NOMO-1 treated with dmso at 0.1 percent for 144 hours (cell line): ENCODE results near the gene EME1.
A peak's percentile ranks its signal among the peaks of the same experiment; 100 is the strongest.
"Not testable (repeated sequence)": the region's sequence is repeated elsewhere in the genome, so short reads cannot be mapped to it uniquely, and the experiment has no call there.

Experiments
- DNase-seq: peaks from one replicate; lab custom pipeline; 2025; ENCODE audit not compliant: unreplicated experiment; lab: John Stamatoyannopoulos, UW

Gene EME1

DNA sequence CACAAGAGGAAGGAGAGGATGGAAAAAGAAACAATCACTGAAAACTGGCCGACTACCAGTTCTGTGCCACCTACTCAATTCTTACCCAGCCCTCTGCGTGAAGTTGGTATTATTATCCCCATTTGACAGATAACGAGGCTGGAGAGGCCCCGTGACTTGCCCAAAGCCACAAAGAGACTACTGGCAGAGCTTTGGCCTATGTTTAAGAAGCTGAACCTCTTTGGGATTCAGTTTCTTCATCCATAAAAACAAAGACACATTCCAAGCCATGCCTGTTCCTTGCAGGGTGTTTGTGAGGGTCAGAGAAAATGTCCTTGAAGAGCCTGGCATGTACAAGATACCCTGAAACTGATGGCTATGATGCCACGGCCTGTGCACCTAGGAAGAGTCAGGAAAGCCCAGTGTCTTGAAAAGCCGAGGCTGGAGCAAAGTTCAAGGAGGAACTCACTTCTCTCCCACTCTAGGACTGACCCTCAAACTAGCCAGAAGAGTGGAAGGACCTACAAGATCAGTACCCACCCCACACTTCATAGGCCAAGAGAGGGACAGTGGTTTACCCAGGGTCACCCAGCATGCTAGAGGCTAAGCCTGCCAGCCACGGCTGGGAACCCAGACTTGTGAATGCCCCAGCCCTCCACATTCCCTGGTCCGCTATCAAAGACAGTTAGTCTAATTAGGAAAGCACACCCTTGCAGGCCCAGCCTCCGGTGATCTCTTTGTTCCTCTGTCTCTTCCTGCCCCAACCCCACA is 51.4 kb downstream of the EME1 start:
- no peak for DNase-seq

DNA sequence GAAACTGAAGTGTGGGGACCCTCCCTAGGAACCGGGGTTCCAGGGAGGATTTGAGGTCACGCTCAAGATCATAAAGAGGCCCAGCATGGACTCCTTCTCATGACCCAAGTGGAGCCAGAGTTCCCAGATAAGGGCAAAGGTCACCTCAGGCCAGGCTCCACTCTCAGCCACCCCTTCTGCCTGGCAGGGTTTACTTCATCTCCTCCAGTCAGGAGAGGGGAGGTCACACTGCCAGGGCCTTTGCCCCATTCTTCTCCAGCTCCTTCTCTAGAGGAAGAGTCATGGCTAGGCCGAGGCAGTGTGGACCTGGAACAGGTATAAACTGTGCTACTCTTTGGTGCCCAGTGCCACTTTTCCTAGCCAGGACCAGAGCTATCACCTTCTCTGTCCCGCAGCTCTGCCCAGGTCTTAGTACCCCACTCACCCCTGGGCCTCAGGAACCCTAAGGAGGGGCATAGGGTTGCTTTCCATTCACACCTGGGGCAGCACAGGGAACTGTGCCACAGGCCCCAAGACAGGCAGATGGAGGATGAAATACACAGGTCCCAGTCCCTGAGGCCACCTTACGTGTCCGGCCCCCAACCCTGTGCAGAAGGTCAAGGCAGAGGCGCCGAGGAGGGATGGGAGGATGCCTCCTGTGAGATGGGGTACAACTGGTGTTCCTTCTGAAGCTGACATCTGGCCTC is 52.1 kb downstream of the EME1 start:
- DNase-seq = no peak

DNA sequence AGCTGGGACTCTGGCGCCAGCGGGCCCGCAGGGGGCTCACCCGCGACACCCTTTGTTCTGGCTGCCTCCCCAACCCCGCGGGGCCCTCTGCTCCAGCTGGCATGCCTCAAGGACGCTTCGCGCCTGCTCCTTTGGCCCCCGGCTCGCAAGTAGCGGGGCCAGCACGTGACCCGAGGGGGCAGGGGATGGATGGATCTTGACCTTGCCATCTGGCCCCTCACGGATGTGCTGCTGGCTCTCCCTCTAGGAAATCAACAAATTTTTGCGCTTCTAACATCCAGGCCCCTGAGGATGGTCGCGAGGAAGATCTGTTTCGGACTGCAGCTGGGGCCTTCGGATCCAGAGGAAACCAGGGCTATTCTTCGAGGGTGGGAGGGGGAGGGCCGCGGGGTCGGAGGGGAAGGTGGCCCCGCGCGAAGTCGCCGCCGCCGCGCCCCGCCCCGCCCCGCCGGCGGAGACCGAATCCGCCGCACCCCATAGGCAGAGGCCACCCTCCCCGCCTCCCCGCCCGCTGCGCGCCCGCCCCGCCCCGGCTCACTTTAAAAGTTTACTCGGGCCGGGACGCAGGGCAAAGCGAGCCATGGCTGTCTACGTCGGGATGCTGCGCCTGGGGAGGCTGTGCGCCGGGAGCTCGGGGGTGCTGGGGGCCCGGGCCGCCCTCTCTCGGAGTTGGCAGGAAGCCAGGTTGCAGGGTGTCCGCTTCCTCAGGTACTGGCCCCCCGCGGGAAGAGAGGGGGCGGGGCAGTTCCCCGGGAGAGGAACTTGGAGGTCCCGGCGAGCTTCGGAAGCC is 52.8 kb downstream of the EME1 start, which contains the start of gene ACSF2:
ACSF2 (plus strand) TSS at position 537 of the 790 bp plus-strand sequence; CDS start at position 581, 44 bp downstream.
- DNase-seq = peak; percentile 44

DNA sequence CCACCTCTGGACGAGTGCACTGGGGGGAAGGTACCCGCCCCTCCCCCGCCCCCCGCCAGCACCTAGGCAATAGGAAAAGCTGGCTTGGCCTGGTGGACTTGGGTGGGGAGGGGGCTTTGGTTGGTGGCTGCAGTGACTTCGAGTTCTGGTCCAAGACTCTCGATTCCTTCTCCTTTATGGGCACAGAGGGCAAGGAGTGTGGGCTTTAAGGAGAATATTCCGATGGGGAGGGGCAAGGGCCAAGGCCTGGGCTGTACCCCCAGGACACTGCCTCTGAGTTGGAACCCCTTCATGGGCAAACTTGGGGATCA is 53.4 kb downstream of the EME1 start:
- no peak for DNase-seq

DNA sequence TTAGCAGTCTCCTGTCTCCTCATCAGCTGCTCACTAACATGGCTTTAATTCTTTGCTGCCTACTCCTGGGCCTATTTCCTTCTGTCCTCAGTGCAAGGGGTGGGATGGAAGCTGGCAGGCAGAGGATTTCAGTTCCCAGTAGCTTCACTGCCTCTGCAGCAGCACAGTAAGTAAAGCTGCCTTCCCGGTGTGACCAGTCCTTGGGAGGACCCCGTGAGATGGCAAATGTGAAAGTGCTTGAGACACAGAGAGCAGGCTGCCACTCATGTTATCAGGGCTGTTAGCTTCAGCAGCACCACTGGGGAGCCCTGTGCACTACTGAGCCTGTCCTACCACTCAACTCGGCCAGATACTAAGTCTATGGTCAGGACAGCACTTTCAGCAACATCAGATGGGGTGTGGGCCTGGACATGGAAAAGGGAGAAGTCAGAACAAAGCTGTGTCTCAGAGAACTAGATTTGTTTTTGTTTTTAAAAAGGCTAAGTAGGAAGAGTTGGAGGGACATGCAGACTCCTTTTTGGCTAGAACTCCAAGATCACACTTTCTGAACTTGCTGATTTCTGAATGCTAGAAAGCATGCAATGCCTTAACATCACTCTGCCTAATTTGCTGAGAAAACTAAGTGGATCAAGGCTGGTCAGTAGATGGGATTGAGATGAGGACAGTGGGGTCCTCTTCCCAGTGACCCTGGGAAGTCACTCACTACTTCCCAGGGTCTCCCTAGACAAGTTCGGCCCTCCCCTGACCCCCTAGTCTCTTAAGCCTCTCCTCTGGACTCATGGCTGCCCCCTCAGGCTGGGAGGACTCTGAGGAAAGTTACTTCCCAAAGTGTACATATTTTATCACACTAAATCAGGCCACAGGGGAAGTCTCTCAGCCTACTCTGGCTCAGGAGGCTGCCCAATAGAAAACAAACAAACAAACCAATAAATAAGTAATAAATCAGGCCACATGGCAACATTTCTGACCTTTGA is 54.1 kb downstream of the EME1 start:
- DNase-seq = no peak

DNA sequence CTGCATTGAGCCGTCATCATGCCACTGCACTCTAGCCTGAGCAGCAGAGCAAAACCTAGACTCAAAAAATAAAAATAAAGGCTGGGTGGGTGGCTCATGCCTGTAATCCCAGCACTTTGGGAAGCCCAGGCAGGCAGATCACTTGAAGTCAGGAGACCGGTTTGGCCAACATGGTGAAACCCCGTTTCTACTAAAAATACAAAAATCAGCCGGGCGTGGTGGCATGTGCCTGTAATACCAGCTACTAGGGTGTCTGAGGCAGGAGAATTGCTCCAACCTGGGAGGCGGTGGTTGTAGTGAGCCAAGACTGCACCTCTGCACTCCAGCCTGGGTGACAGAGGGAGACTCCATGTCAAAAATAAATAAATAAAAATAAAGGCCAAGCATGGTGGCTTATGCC is 55.1 kb downstream of the EME1 start:
- not testable (repeated sequence) for DNase-seq

DNA sequence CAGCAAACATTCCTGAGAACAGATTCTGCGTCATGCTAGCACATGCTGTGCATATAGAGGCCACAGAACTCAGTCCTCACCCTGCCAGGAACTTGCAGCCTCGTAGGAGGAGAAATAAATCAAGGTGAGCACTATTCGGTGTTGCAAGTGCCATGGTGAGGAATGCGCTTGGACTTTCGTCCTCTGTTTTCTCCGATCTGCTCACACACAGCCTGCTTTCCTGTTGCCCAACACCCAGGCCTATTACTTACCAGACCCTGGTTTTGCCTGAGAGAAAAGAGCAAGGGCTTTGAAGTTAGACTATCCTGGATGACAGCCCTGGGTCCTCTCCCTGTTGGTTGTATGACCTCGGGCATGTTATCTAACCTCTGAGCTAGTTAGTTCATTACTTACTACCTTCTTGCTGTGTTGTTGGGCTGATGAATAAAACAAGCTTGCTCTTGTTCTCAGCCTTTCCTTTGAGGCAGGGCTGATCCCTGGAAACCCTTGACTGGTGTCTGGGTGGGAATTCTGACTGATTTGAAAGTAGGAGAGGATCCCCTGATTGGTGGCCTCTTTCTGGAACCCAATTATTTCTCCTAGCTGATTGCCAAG is 55.9 kb downstream of the EME1 start:
- no peak for DNase-seq

DNA sequence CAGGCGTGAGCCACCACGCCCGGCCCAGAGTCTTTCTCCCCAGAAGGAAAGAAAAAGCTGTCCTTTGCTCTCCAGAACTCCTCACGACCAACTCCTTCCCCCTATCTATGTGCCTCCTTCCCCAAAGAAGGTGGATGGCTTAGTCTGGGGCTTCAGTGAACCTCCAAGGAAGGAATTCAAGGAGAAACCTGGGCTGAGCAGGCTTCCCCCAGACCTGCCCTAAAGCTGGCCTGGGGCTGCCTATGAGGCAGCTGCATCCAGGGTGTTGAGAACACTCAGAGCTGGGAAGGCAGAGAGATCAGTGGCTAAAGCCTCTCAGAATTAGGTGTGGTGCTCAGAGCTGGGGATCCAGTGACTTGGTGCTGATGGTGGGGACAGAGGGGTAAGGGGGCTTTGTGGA is 56.8 kb downstream of the EME1 start:
- no peak for DNase-seq
